ENCODE measurements around the gene CES1.
"Not testable (repeated sequence)": the region's sequence is repeated elsewhere in the genome, so short reads cannot be mapped to it uniquely, and the experiment has no call there.

DNA sequence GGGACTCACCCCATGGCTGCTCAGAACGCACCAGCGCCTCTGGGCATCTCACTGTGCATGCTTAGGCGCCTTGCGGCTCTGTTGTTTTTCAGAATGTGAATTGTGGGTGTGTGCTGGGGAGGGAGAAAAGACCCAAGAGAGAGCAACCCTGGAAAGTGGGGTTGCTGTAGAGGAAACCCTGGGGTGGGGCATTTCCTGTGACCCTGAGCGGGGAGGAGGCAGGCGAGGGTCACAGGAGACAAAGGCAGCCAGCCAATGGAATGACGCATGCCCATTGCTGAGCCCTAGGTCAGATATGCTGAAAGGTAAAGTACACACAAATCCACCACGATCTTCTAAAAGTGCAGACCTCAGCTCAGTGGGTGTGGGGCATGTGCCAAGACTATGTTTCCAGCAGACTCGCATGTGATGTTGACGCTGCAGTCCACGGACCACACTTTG is 39.9 kb downstream of the CES1 start:
- TF ChIP-seq, protein P1, sequence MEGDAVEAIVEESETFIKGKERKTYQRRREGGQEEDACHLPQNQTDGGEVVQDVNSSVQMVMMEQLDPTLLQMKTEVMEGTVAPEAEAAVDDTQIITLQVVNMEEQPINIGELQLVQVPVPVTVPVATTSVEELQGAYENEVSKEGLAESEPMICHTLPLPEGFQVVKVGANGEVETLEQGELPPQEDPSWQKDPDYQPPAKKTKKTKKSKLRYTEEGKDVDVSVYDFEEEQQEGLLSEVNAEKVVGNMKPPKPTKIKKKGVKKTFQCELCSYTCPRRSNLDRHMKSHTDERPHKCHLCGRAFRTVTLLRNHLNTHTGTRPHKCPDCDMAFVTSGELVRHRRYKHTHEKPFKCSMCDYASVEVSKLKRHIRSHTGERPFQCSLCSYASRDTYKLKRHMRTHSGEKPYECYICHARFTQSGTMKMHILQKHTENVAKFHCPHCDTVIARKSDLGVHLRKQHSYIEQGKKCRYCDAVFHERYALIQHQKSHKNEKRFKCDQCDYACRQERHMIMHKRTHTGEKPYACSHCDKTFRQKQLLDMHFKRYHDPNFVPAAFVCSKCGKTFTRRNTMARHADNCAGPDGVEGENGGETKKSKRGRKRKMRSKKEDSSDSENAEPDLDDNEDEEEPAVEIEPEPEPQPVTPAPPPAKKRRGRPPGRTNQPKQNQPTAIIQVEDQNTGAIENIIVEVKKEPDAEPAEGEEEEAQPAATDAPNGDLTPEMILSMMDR (IDR thresholded peaks at IDR 0.05) = not testable (repeated sequence)
- not testable (repeated sequence) for TF ChIP-seq POLR2AphosphoS5 (IDR thresholded peaks at IDR 0.05); POLR2A (IDR thresholded peaks at IDR 0.05); EP300 (IDR thresholded peaks at IDR 0.05; ENCODE audit: low read depth)

Measured in transverse colon (tissue), 4 donors.